ENCODE data around the gene MTF1.

The MTF1 gene

GRCh38 chr1:37828410-37829074, 30.9 kb downstream of the MTF1 start:
- no peak for DNase-seq (ENCODE audit: low read depth)

- no peak for DNase-seq (ENCODE audit: low read depth)
These were observed 33.9 kb downstream of the MTF1 start for GRCh38 chr1:37825506-37825905.

- DNase-seq (ENCODE audit: low read depth): no peak
These were observed 35.4 kb downstream of the MTF1 start for GRCh38 chr1:37824001-37824400.

- no peak for DNase-seq (ENCODE audit: low read depth)
These were observed 36.2 kb downstream of the MTF1 start for GRCh38 chr1:37822906-37823815.

- no peak for DNase-seq (ENCODE audit: low read depth)
These were observed 37.9 kb downstream of the MTF1 start for GRCh38 chr1:37821481-37821880.

GRCh38 chr1:37817481-37817880, 41.9 kb downstream of the MTF1 start:
- no peak for DNase-seq (ENCODE audit: low read depth)

- DNase-seq (ENCODE audit: low read depth): no peak
These were observed 45.1 kb downstream of the MTF1 start for GRCh38 chr1:37814252-37814651.

- DNase-seq (ENCODE audit: low read depth): no peak
These were observed 45.8 kb downstream of the MTF1 start for GRCh38 chr1:37813529-37814145.

- DNase-seq (ENCODE audit: low read depth): peak; percentile 44
These were observed 48.3 kb downstream of the MTF1 start for GRCh38 chr1:37811027-37811655.

- no peak for DNase-seq (ENCODE audit: low read depth)
These were observed 49.5 kb downstream of the MTF1 start for GRCh38 chr1:37809942-37810341.

- DNase-seq (ENCODE audit: low read depth): peak; percentile 14
These were observed 50.7 kb downstream of the MTF1 start for GRCh38 chr1:37808369-37809319.

- peak; percentile 87 for DNase-seq (ENCODE audit: low read depth)
These were observed 51.6 kb downstream of the MTF1 start, which contains the start of the genes C1orf122 and YRDC for GRCh38 chr1:37807555-37808368. Gene C1orf122, plus strand, starts transcription at chr1:37807790. Its CDS starts 615 bp downstream, at chr1:37808405. Gene YRDC, minus strand, starts transcription at chr1:37808208. Its CDS starts 28 bp downstream, at chr1:37808180.

GRCh38 chr1:37807220-37807554, 52.2 kb downstream of the MTF1 start:
- DNase-seq (ENCODE audit: low read depth): no peak

- DNase-seq (ENCODE audit: low read depth): no peak
These were observed 57.0 kb downstream of the MTF1 start for GRCh38 chr1:37802439-37802838.

- DNase-seq (ENCODE audit: low read depth): no peak
These were observed 61.5 kb downstream of the MTF1 start for GRCh38 chr1:37797750-37798345.

GRCh38 chr1:37795340-37796125, 63.9 kb downstream of the MTF1 start:
- peak; percentile 21 for DNase-seq (ENCODE audit: low read depth)

- DNase-seq (ENCODE audit: low read depth): no peak
These were observed 64.7 kb downstream of the MTF1 start for GRCh38 chr1:37794372-37795339.
